Fibroblast of the conjunctiva (primary cell): ENCODE results near the gene COL11A2.
"Not testable (repeated sequence)": the region's sequence is repeated elsewhere in the genome, so short reads cannot be mapped to it uniquely, and the experiment has no call there.

Source experiments
- DNase-seq: peaks from one replicate; pipeline ENCODE4 v3.0.0-alpha.2; 2010; ENCODE audit warnings: low read depth

Gene COL11A2

DNA sequence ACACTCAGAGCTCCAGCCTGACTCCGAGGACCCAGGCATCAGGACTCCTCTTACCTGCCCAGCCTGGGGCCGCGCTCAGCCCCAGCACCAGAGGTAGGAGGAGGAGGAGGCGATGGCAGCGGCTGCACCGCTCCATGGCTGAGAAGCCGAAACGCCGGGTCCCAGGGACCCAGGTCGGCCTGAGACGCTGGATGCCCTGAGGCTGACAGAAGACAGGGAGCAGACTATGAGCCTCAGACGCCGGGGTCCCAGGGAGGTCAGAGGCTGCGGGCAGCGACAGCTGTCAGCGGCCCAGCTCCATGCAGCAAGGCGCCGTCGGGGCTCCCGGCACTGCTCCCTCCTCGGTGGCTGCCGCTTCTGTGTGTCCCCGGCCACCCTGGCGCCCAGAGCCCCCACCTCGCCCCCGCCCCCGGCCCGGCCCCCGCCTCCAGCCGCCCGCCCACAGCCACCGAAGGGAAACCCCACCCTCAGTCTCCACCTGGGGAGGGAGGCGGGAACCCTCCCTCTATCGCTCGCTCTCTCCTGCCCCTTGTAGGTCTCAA, at the start of gene COL11A2:
Gene COL11A2, minus strand, starts transcription at position 363 of the 542 bp plus-strand sequence. Its CDS starts 227 bp downstream, at position 136.
- no peak for DNase-seq

GRCh38 chr6:33241968-33242367, 49.7 kb upstream of the COL11A2 start:
- DNase-seq: no peak

- no peak for DNase-seq
These were observed 45.5 kb upstream of the COL11A2 start for GRCh38 chr6:33237741-33238140.

DNA sequence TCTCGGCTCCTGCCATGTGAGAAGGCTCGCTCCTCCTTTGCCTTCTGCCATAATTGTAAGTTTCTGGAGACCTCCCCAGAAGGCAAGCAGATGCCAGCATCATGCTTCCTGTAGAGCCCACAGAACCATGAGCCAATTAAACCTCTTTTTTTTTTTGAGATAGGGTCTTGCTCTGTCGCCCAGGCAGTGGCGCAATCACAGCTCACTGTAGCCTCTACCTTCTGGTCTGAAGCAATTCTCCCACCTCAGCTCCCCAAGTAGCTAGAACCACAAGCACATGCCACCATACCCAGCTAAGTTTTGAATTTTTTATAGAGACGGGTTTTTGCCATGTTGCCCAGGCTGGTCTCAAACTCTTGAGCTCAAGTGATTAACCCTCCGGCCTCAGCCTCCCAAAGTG, 44.6 kb upstream of the COL11A2 start:
- no peak for DNase-seq

GRCh38 chr6:33236328-33236727, 44.1 kb upstream of the COL11A2 start:
- DNase-seq: no peak

GRCh38 chr6:33235221-33235634, 43.0 kb upstream of the COL11A2 start:
- DNase-seq: no peak

GRCh38 chr6:33226503-33227120, 34.3 kb upstream of the COL11A2 start:
- DNase-seq: not testable (repeated sequence)

GRCh38 chr6:33217681-33218080, 25.4 kb upstream of the COL11A2 start:
- DNase-seq: no peak

- no peak for DNase-seq
These were observed 25.0 kb upstream of the COL11A2 start for GRCh38 chr6:33217246-33217645.

- no peak for DNase-seq
These were observed 23.9 kb upstream of the COL11A2 start for GRCh38 chr6:33216117-33216649.

- DNase-seq: no peak
These were observed 23.2 kb upstream of the COL11A2 start for GRCh38 chr6:33215271-33216116.

GRCh38 chr6:33213989-33214335, 21.7 kb upstream of the COL11A2 start:
- no peak for DNase-seq

GRCh38 chr6:33213166-33213988, 21.1 kb upstream of the COL11A2 start:
- no peak for DNase-seq

GRCh38 chr6:33212857-33213165, 20.5 kb upstream of the COL11A2 start:
- no peak for DNase-seq

DNA sequence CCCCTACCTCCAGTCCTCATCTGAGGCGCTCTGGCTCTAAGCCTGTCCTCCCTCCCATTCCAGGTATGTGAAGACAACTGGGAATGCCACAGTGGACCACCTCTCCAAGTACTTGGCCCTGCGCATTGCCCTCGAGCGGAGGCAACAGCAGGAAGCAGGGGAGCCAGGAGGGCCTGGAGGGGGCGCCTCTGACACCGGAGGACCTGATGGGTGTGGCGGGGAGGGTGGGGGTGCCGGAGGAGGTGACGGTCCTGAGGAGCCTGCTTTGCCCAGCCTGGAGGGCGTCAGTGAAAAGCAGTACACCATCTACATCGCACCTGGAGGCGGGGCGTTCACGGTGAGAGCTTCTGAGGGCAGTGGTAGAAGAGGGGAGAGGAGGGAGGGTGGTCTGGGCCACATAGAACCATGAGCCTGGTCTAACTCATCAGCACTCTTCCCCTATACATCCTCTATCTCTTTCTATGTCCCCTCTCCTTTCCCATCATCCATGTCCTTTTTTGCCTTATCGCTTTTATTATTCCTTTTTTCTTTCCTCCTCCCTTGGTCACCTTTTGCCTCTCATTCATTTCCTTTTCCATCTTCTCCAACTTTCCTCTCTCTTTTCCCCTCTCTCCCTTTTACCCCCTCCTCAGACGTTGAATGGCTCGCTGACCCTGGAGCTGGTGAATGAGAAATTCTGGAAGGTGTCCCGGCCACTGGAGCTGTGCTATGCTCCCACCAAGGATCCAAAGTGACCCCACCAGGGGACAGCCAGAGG, 19.6 kb upstream of the COL11A2 start:
- DNase-seq: no peak

DNA sequence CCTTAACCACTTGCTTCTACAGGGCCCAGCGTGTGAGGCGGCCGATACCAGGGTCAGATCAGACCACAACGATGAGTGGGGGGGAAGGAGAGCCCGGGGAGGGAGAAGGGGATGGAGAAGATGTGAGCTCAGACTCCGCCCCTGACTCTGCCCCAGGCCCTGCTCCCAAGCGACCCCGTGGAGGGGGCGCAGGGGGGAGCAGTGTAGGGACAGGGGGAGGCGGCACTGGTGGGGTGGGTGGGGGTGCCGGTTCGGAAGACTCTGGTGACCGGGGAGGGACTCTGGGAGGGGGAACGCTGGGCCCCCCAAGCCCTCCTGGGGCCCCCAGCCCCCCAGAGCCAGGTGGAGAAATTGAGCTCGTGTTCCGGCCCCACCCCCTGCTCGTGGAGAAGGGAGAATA, 18.9 kb upstream of the COL11A2 start:
- no peak for DNase-seq

GRCh38 chr6:33209856-33210255, 17.6 kb upstream of the COL11A2 start:
- no peak for DNase-seq

DNA sequence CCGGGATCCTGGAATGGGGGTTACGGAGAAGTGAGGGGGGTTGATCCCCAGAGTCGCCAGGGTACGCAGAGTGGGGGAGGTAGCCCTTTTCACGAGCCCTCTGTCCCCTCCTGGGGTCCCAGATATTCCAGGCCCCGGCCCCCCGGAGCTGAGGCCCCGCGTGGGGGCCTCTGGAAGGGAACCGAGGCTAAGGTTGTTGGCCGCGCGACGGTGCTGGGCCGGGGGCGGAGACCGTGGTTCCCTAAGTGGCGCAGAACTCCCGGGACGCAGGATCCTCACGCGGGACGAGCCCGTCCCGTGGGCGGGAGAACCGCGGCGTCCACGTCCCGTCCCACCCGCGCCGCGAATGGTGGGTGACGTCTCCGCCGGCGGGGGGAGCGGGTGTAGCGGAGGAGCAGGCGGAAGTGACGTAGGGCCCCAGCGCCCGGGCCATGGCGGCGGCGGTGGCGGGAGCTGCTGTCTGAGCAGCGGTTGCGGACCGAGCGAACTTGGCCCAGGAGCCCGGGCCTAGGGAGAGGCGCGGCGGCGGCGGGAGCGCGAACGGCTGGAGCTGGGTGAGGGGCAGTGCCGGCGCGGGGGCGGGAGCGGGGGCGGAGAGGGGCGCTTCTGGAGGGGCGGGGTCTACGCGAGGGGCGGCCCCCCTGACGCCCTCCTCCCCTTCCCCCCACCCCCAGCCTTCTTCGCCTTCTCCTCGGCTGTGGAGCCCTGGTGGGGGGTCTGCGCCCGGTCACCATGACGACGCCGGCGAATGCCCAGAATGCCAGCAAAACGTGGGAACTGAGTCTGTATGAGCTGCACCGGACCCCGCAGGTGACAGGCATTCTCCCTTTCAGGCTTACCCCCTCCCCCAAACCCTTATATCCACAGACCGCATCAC, 16.1 kb upstream of the COL11A2 start, which contains the start of gene RING1:
Gene RING1, plus strand, starts transcription at position 410 of the 877 bp plus-strand sequence. Its CDS starts 323 bp downstream, at position 733.
- no peak for DNase-seq

GRCh38 chr6:33207552-33208090, 15.4 kb upstream of the COL11A2 start:
- no peak for DNase-seq
